HepG2 (cell line): ENCODE results near the gene ERVH48-1. TPM values are rescaled to one million over a fixed set of nuclear protein-coding genes. Genes with fewer than 3 reads are reported as not detected.

Experiments
- AKAP8 ChIP-seq: sonication (generic); formaldehyde crosslinking; IDR thresholded peaks from 2 replicates; pipeline ENCODE4 v1.5.1; 2020; ENCODE audit warnings: mild to moderate bottlenecking, missing genetic modification reagents
- ATF7 ChIP-seq, 2 experiments: fragments of 450-650 bp in 1 of 2; sonication (generic) in 1 of 2; formaldehyde crosslinking in 1 of 2; IDR thresholded peaks; 2 replicates each; pipeline versions ENCODE4 v1.4.0 to v1.6.1; 2016 to 2020; ENCODE audit warnings: antibody characterized with exemption in 1 of 2, mild to moderate bottlenecking in 1 of 2, missing genetic modification reagents in 1 of 2
- BORCS8-MEF2B ChIP-seq: sonication (generic); formaldehyde crosslinking; IDR thresholded peaks from 2 replicates; pipeline ENCODE4 v1.8.0; 2022; ENCODE audit warnings: mild to moderate bottlenecking, missing genetic modification reagents
- ELF3 ChIP-seq: IDR thresholded peaks from 2 replicates; pipeline ENCODE4 v1.6.1; 2016; ENCODE audit warnings: missing genetic modification reagents, missing compliant biosample characterization
- ELF4 ChIP-seq: sonication (generic); formaldehyde crosslinking; IDR thresholded peaks from 2 replicates; pipeline ENCODE4 v1.5.0; 2020; ENCODE audit warnings: missing genetic modification reagents, mild to moderate bottlenecking, moderate library complexity, borderline replicate concordance
- HMGA1 ChIP-seq: sonication (generic); formaldehyde crosslinking; conservative IDR thresholded peaks from 2 replicates; pipeline ENCODE4 v1.4.0; 2020; ENCODE audit warnings: missing genetic modification reagents
- HOXA5 ChIP-seq: sonication (generic); formaldehyde crosslinking; IDR thresholded peaks from 2 replicates; pipeline ENCODE4 v1.4.0; 2020; ENCODE audit warnings: missing genetic modification reagents
- JUNB ChIP-seq: sonication (generic); formaldehyde crosslinking; IDR thresholded peaks from 2 replicates; pipeline ENCODE4 v1.8.0; 2022; ENCODE audit warnings: missing genetic modification reagents, mild to moderate bottlenecking, borderline replicate concordance
- MAFG ChIP-seq: sonication (generic); formaldehyde crosslinking; IDR thresholded peaks from 2 replicates; pipeline ENCODE4 v1.5.1; 2020; ENCODE audit warnings: mild to moderate bottlenecking, missing genetic modification reagents
- MED13 ChIP-seq: sonication (generic); formaldehyde crosslinking; IDR thresholded peaks from 2 replicates; pipeline ENCODE4 v1.5.0; 2020; ENCODE audit warnings: missing genetic modification reagents
- MZF1 ChIP-seq: sonication (generic); formaldehyde crosslinking; IDR thresholded peaks from 2 replicates; pipeline ENCODE4 v1.8.1; 2023; ENCODE audit warnings: mild to moderate bottlenecking, missing genetic modification reagents, borderline replicate concordance
- NFKB2 ChIP-seq: sonication (generic); formaldehyde crosslinking; IDR thresholded peaks from 2 replicates; pipeline ENCODE4 v1.4.0; 2020; ENCODE audit warnings: missing genetic modification reagents, borderline replicate concordance
- NR2F6 ChIP-seq, 2 experiments: IDR thresholded peaks; 2 replicates each; pipeline ENCODE4 v1.6.1; 2016; ENCODE audit warnings: antibody characterized with exemption in 1 of 2, mild to moderate bottlenecking in 1 of 2
- POLR2AphosphoS5 ChIP-seq: IDR thresholded peaks from 2 replicates; pipeline ENCODE4 v1.6.1; 2012; ENCODE audit warnings: low read depth, low read length
- SALL1 ChIP-seq: sonication (generic); formaldehyde crosslinking; IDR thresholded peaks from 2 replicates; pipeline ENCODE4 v1.8.0; 2022; ENCODE audit warnings: mild to moderate bottlenecking, missing genetic modification reagents
- ZBTB3 ChIP-seq: sonication (generic); formaldehyde crosslinking; IDR thresholded peaks from 2 replicates; pipeline ENCODE4 v1.4.0; 2020; ENCODE audit warnings: low read depth, mild to moderate bottlenecking, moderate library complexity, missing genetic modification reagents, borderline replicate concordance
- ZNF224 ChIP-seq: sonication (generic); formaldehyde crosslinking; IDR thresholded peaks from 2 replicates; pipeline ENCODE4 v1.5.0; 2020; ENCODE audit warnings: mild to moderate bottlenecking, missing genetic modification reagents
- ZNF468 ChIP-seq: sonication (generic); formaldehyde crosslinking; IDR thresholded peaks from 2 replicates; pipeline ENCODE4 v1.8.0; 2022; ENCODE audit warnings: mild to moderate bottlenecking, moderate library complexity, missing genetic modification reagents
- ZNF563 ChIP-seq: sonication (generic); formaldehyde crosslinking; IDR thresholded peaks from 2 replicates; pipeline ENCODE4 v1.8.0; 2022; ENCODE audit warnings: mild to moderate bottlenecking, moderate library complexity, missing genetic modification reagents
- ZNF772 ChIP-seq: sonication (generic); formaldehyde crosslinking; IDR thresholded peaks from 2 replicates; pipeline ENCODE4 v1.5.0; 2020; ENCODE audit warnings: mild to moderate bottlenecking, missing genetic modification reagents
- ZNF792 ChIP-seq: IDR thresholded peaks from 2 replicates; pipeline ENCODE4 v1.6.1; 2016
- ZSCAN9 ChIP-seq: IDR thresholded peaks from 2 replicates; pipeline ENCODE4 v1.6.1; 2016; ENCODE audit warnings: borderline replicate concordance
- polyA plus RNA-seq, 8 experiments: library from polyadenylated mRNA; depleted of rRNA in 3 of 8; stranded (reverse) in 7 of 8; unstranded in 1 of 8; fragments of >200 nt; fragmentation: Illumina TruSeq in 4 of 8; extraction: Trizol in 4 of 8; gene quantifications; 2 replicates each; pipeline versions ENCODE4 v1.2.1 to v1.2.3, GENCODE V29; 2011 to 2016; ENCODE audit warnings: low read depth in 4 of 8, missing spikeins in 1 of 8, mixed read lengths in 1 of 8; ENCODE audit not compliant: insufficient read depth in 1 of 8
- total RNA-seq, 5 experiments: library from RNA; depleted of rRNA; stranded (reverse); fragments of >200 nt; fragmentation: Illumina TruSeq; extraction: Trizol; gene quantifications; 2 replicates each; pipeline ENCODE4 v1.2.3, GENCODE V29; 2016; ENCODE audit warnings: low read depth in 1 of 5
- TF ChIP-seq, protein P1 (sequence below): sonication (generic); formaldehyde crosslinking; IDR thresholded peaks from 2 replicates; pipeline ENCODE4 v1.8.1; 2023; ENCODE audit warnings: mild to moderate bottlenecking, missing genetic modification reagents
- TF ChIP-seq, protein P2 (sequence below), 2 experiments: sonication (generic) in 1 of 2; formaldehyde crosslinking in 1 of 2; IDR thresholded peaks; 2 replicates each; pipeline versions ENCODE4 v1.4.0 to v1.6.1; 2018 to 2020; ENCODE audit warnings: missing genetic modification reagents in 2 of 2, borderline replicate concordance in 1 of 2, low read depth in 1 of 2, mild to moderate bottlenecking in 1 of 2, missing biosample characterization in 1 of 2
- TF ChIP-seq, protein P3 (sequence below): sonication (generic); formaldehyde crosslinking; IDR thresholded peaks from 2 replicates; pipeline ENCODE4 v1.4.0; 2020; ENCODE audit warnings: missing genetic modification reagents; ENCODE audit errors: not compliant biosample characterization
- TF ChIP-seq, protein P4 (sequence below): sonication (generic); formaldehyde crosslinking; IDR thresholded peaks from 2 replicates; pipeline ENCODE4 v1.8.1; 2022; ENCODE audit warnings: mild to moderate bottlenecking, missing genetic modification reagents

The ERVH48-1 gene
- total and polyA plus RNA-seq, 2 of the 13 experiments (the other 11 are each of a cell fraction or from before 2014, with no cell fraction given) = 1.8 TPM; not detected in 1

DNA sequence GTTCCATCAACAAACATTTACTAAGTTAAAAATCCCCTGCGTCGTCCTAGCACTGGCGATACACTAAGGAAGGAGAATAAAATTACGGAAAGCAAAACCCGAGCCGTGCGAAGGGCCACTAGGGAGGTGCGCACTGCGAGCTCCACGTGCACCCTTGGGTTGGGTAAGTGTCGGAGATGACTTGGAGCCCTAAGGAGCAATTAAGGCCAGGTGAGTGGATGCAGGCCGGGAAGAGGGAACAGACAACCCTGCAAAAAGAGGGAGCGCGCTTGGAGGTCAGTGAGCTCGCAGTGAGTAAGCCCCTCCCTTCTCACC is 46.8 kb downstream of the ERVH48-1 start (continued):
- no peak for TF ChIP-seq BORCS8-MEF2B (CRISPR knock-in tag)
- no peak for TF ChIP-seq ELF4 (CRISPR knock-in tag)
- TF ChIP-seq ZNF792 (CRISPR knock-in tag) = no peak
- no peak for TF ChIP-seq POLR2AphosphoS5
- TF ChIP-seq ATF7 (IDR thresholded peaks at IDR 0.05) = no peak
- TF ChIP-seq ATF7 (CRISPR knock-in tag; IDR thresholded peaks at IDR 0.05) = no peak
- no peak for TF ChIP-seq JUNB (CRISPR knock-in tag)
- TF ChIP-seq AKAP8 (CRISPR knock-in tag) = no peak
- 0 out of 2 replicates have a peak, but pooled peaks have one; percentile 39 for TF ChIP-seq HOXA5 (CRISPR knock-in tag)
- no peak for TF ChIP-seq MED13 (CRISPR knock-in tag)
- TF ChIP-seq NFKB2 (CRISPR knock-in tag) = no peak
- TF ChIP-seq SALL1 (CRISPR knock-in tag) = no peak
- TF ChIP-seq, protein P1, sequence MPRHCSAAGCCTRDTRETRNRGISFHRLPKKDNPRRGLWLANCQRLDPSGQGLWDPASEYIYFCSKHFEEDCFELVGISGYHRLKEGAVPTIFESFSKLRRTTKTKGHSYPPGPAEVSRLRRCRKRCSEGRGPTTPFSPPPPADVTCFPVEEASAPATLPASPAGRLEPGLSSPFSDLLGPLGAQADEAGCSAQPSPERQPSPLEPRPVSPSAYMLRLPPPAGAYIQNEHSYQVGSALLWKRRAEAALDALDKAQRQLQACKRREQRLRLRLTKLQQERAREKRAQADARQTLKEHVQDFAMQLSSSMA (CRISPR knock-in tag) = no peak
- 0 out of 2 replicates have a peak, but pooled peaks have one; percentile 39 for TF ChIP-seq ZSCAN9
- no peak for TF ChIP-seq HMGA1 (CRISPR knock-in tag)
- no peak for TF ChIP-seq ZNF563 (CRISPR knock-in tag)
- no peak for TF ChIP-seq NR2F6 (IDR thresholded peaks at IDR 0.05)
- TF ChIP-seq NR2F6 (CRISPR knock-in tag; IDR thresholded peaks at IDR 0.05) = no peak
- no peak for TF ChIP-seq ZBTB3
- TF ChIP-seq, protein P2, sequence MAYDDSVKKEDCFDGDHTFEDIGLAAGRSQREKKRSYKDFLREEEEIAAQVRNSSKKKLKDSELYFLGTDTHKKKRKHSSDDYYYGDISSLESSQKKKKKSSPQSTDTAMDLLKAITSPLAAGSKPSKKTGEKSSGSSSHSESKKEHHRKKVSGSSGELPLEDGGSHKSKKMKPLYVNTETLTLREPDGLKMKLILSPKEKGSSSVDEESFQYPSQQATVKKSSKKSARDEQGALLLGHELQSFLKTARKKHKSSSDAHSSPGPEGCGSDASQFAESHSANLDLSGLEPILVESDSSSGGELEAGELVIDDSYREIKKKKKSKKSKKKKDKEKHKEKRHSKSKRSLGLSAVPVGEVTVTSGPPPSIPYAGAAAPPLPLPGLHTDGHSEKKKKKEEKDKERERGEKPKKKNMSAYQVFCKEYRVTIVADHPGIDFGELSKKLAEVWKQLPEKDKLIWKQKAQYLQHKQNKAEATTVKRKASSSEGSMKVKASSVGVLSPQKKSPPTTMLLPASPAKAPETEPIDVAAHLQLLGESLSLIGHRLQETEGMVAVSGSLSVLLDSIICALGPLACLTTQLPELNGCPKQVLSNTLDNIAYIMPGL (CRISPR knock-in tag; IDR thresholded peaks at IDR 0.05; ENCODE audit: borderline replicate concordance in 1 of 2, low read depth in 1 of 2) = peak in 1 of 2 experiments; percentile 6; a peak in 1 of 4 replicates
- TF ChIP-seq ZNF224 (CRISPR knock-in tag) = 0 out of 2 replicates have a peak, but pooled peaks have one; percentile 21
- TF ChIP-seq, protein P3, sequence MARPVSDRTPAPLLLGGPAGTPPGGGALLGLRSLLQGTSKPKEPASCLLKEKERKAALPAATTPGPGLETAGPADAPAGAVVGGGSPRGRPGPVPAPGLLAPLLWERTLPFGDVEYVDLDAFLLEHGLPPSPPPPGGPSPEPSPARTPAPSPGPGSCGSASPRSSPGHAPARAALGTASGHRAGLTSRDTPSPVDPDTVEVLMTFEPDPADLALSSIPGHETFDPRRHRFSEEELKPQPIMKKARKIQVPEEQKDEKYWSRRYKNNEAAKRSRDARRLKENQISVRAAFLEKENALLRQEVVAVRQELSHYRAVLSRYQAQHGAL (CRISPR knock-in tag) = no peak
- no peak for TF ChIP-seq ZNF468 (CRISPR knock-in tag)
- no peak for TF ChIP-seq ELF3
- no peak for TF ChIP-seq ZNF772 (CRISPR knock-in tag)
- no peak for TF ChIP-seq MZF1
- TF ChIP-seq, protein P4, sequence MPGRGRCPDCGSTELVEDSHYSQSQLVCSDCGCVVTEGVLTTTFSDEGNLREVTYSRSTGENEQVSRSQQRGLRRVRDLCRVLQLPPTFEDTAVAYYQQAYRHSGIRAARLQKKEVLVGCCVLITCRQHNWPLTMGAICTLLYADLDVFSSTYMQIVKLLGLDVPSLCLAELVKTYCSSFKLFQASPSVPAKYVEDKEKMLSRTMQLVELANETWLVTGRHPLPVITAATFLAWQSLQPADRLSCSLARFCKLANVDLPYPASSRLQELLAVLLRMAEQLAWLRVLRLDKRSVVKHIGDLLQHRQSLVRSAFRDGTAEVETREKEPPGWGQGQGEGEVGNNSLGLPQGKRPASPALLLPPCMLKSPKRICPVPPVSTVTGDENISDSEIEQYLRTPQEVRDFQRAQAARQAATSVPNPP (CRISPR knock-in tag) = no peak
- TF ChIP-seq MAFG (CRISPR knock-in tag) = 0 out of 2 replicates have a peak, but pooled peaks have one; percentile 38
